Endometrial microvascular endothelial cells (primary cell): ENCODE measurements around the gene RNASE7. TPM values are rescaled to one million over a fixed set of nuclear protein-coding genes. Genes with fewer than 3 reads are reported as not detected.

Experiments
- in situ Hi-C: cut with HindIII; loops from 2 replicates; pipeline ENCODE4 v1.10.0; 2017; ENCODE audit warnings: low sequenced_read_pairs, low pct_unique_long_range_greater_than_20kb; ENCODE audit errors: inconsistent ontology term
- total RNA-seq: library from RNA; depleted of rRNA; stranded (reverse); fragments of >200 nt; gene quantifications from one replicate; pipeline ENCODE4 v1.2.3, GENCODE V29; 2015; ENCODE audit errors: inconsistent ontology term

The RNASE7 gene
- total RNA-seq, 1 donor from 2014 or later = not detected

- in situ Hi-C loops = no loop called here
Observed at GRCh38 chr14:21020977-21021545, 21.1 kb upstream of the RNASE7 start.

GRCh38 chr14:21022686-21023085 lies 19.5 kb upstream of the RNASE7 start:
- in situ Hi-C loops = no loop called here

GRCh38 chr14:21023174-21023573 lies 19.0 kb upstream of the RNASE7 start:
- in situ Hi-C loops = no loop called here

- in situ Hi-C loops = no loop called here
Observed at GRCh38 chr14:21023817-21024584, 18.2 kb upstream of the RNASE7 start.

- in situ Hi-C loops = no loop called here
Observed at GRCh38 chr14:21024585-21025370, 17.4 kb upstream of the RNASE7 start, which contains the start of gene NDRG2. Gene NDRG2 (minus strand): TSS chr14:21025061. CDS start chr14:21023315, 1,746 bp downstream.

- in situ Hi-C loops = no loop called here
Observed at GRCh38 chr14:21025371-21026273, 16.5 kb upstream of the RNASE7 start.

GRCh38 chr14:21026274-21026987 lies 15.7 kb upstream of the RNASE7 start:
- in situ Hi-C loops = no loop called here

- in situ Hi-C loops = no loop called here
Observed at GRCh38 chr14:21026988-21027315, 15.2 kb upstream of the RNASE7 start.

- in situ Hi-C loops = no loop called here
Observed at GRCh38 chr14:21029917-21030316, 12.2 kb upstream of the RNASE7 start, which contains the start of gene TPPP2. Gene TPPP2 (plus strand): TSS chr14:21030217. CDS start chr14:21030582, 365 bp downstream.

GRCh38 chr14:21030531-21030930 lies 11.6 kb upstream of the RNASE7 start:
- in situ Hi-C loops = no loop called here

- in situ Hi-C loops = no loop called here
Observed at GRCh38 chr14:21032326-21033132, 9.6 kb upstream of the RNASE7 start.

GRCh38 chr14:21033133-21033698 lies 8.9 kb upstream of the RNASE7 start:
- in situ Hi-C loops = no loop called here

- in situ Hi-C loops = no loop called here
Observed at GRCh38 chr14:21034707-21035106, 7.5 kb upstream of the RNASE7 start, which contains the start of gene RNASE13. Gene RNASE13 (minus strand): TSS chr14:21034807. CDS start chr14:21034288, 519 bp downstream.

- in situ Hi-C loops = no loop called here
Observed at GRCh38 chr14:21036751-21037150, 5.4 kb upstream of the RNASE7 start.

GRCh38 chr14:21037156-21037555 lies 5.0 kb upstream of the RNASE7 start:
- in situ Hi-C loops = no loop called here

- in situ Hi-C loops = no loop called here
Observed at GRCh38 chr14:21038441-21039422, 3.4 kb upstream of the RNASE7 start.
